ENCODE measurements around the gene SMDT1.

SMDT1 gene

DNA sequence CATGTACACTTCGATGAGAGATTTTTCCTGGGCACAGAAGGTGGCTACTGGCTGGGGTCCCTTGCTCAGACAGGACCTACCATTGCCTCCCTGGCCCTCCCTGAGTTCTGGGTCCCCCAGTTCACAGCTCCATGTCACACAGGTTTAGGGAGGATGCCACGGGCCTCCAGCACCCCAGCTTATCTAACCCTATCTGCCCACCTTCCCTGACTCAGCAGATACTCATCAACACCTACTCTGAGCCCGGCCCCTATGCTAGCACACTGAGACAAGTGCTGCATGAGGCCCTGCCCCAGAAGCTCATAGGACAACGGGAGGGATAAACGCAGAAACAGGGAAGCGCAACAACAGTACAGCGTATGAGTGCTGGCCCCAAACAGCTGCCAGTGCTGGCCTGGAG, 18.5 kb upstream of the SMDT1 start:
- ATAC-seq (ENCODE audit: low read depth), result no peak
- Histone ChIP-seq H3K4me1 (ENCODE audit: insufficient read depth, poor library complexity, severe bottlenecking) (no peaks in the 10 kb centered on the region), H3K4me3 (ENCODE audit: severe bottlenecking) (no peak overlapping the region), H3K36me3 (ENCODE audit: low read depth) (peaks cover 8% of the 10 kb centered on the region), H3K27me3 (ENCODE audit: insufficient read depth, poor library complexity, severe bottlenecking) (no peaks in the 10 kb centered on the region), H3K9me3 (ENCODE audit: severe bottlenecking) (peaks cover 13% of the 10 kb centered on the region), H3K27ac (ENCODE audit: poor library complexity, severe bottlenecking) (no peak overlapping the region)
- DNase-seq (ENCODE audit: low spot score), result no peak
- TF ChIP-seq, protein P1, sequence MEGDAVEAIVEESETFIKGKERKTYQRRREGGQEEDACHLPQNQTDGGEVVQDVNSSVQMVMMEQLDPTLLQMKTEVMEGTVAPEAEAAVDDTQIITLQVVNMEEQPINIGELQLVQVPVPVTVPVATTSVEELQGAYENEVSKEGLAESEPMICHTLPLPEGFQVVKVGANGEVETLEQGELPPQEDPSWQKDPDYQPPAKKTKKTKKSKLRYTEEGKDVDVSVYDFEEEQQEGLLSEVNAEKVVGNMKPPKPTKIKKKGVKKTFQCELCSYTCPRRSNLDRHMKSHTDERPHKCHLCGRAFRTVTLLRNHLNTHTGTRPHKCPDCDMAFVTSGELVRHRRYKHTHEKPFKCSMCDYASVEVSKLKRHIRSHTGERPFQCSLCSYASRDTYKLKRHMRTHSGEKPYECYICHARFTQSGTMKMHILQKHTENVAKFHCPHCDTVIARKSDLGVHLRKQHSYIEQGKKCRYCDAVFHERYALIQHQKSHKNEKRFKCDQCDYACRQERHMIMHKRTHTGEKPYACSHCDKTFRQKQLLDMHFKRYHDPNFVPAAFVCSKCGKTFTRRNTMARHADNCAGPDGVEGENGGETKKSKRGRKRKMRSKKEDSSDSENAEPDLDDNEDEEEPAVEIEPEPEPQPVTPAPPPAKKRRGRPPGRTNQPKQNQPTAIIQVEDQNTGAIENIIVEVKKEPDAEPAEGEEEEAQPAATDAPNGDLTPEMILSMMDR (IDR thresholded peaks at IDR 0.05; ENCODE audit: poor library complexity, severe bottlenecking), result no peak

DNA sequence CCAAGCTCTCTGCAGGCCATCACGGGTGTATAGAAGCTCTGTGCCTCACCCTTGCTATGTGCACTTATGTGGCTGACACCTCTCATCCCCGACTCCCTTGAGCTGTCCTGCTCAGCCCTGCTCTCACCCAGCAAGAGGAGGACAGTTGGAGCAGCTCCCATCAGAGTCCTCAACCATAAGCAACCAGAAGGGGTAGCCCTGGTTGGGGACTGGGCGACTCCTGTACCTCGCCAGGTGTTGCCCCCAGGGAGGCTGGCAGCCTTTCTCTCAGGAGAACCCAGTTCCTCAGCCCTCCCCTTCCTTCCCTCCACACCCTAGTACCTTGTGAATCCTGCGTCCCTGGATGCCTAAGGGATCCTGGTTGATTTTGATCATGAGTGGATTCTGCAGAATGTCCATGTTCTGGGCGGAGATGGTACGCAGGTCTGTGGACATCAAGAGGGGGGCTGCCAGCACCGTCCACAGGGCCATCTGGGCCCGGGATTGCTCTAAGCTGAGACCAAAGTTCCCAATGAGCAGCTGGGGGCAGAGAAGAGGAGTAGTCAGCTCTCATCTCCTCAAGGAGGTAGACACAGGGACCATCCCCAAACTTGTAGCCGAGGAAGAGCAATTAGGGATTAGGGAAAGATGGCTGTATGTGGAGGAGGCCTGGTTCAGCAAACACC, 16.9 kb upstream of the SMDT1 start:
- no peak for DNase-seq (ENCODE audit: low spot score)
- Histone ChIP-seq H3K9me3 (ENCODE audit: severe bottlenecking) (no peaks in the 10 kb centered on the region), H3K36me3 (ENCODE audit: low read depth) (peaks cover 11% of the 10 kb centered on the region), H3K27me3 (ENCODE audit: insufficient read depth, poor library complexity, severe bottlenecking) (no peaks in the 10 kb centered on the region), H3K27ac (ENCODE audit: poor library complexity, severe bottlenecking) (no peak overlapping the region), H3K4me3 (ENCODE audit: severe bottlenecking) (no peak overlapping the region), H3K4me1 (ENCODE audit: insufficient read depth, poor library complexity, severe bottlenecking) (no peaks in the 10 kb centered on the region)
- ATAC-seq (ENCODE audit: low read depth), result no peak
- TF ChIP-seq, protein P1 (IDR thresholded peaks at IDR 0.05; ENCODE audit: poor library complexity, severe bottlenecking), result no peak

DNA sequence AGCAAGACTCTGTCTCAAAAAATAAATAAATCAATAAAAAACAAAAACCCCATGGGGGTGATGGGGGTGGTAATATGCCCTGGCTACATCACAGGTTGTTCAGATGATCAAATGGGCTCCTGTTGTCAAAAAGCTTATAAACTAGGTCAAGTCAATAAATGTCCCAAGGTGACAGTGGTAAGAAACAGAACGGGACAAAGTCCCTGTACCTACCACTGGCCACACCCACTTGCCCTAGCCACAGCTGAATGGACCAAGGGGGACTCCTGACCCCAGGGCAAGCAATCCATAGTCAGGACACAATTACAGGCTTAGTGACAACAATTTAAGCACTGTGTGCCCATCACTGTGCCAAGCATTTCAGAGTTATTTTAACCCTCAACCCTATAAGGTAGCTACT, 14.9 kb upstream of the SMDT1 start:
- TF ChIP-seq, protein P1 (IDR thresholded peaks at IDR 0.05; ENCODE audit: poor library complexity, severe bottlenecking), result no peak
- DNase-seq (ENCODE audit: low spot score) (no peak), ATAC-seq (ENCODE audit: low read depth) (no peak)
- Histone ChIP-seq H3K27ac (ENCODE audit: poor library complexity, severe bottlenecking) (no peak overlapping the region), H3K36me3 (ENCODE audit: low read depth) (peaks cover 11% of the 10 kb centered on the region), H3K27me3 (ENCODE audit: insufficient read depth, poor library complexity, severe bottlenecking) (no peaks in the 10 kb centered on the region), H3K4me3 (ENCODE audit: severe bottlenecking) (no peak overlapping the region), H3K9me3 (ENCODE audit: severe bottlenecking) (no peaks in the 10 kb centered on the region), H3K4me1 (ENCODE audit: insufficient read depth, poor library complexity, severe bottlenecking) (no peaks in the 10 kb centered on the region)

DNA sequence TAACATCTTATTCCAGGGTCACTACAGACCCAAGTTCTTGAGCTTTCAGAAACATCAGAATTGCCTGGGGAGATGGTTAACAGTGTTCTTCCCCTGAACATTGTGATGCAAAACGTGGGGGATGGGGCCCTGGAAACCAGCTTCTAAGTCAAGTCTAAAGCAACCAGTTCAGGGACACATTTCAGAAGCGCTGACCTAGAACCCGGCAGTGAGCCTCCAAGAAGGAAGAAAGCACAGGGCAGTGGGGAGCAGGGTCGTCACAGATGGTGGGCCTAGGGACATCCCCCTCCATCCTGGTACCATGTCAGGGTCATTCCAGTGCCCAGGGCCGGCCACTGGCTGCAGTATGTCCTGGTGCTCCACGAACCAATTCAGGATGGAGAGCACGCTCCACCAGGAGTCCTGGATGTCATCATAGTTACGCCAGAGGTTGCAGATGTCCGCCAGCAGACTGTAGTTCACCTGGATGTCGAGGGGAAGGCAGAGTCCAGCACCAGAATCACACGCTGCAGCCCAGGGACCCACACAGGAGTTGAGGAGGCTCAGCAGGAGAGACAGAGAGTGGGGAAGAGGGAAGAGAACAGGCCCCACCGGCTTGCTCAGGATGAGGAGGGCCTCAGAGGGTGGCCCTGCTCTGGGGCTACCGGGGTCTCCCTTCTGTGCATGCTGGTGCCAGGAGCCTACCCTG, 13.9 kb upstream of the SMDT1 start:
- Histone ChIP-seq H3K27me3 (ENCODE audit: insufficient read depth, poor library complexity, severe bottlenecking) (no peaks in the 10 kb centered on the region), H3K36me3 (ENCODE audit: low read depth) (peaks cover 11% of the 10 kb centered on the region), H3K4me1 (ENCODE audit: insufficient read depth, poor library complexity, severe bottlenecking) (no peaks in the 10 kb centered on the region), H3K9me3 (ENCODE audit: severe bottlenecking) (no peaks in the 10 kb centered on the region), H3K27ac (ENCODE audit: poor library complexity, severe bottlenecking) (no peak overlapping the region), H3K4me3 (ENCODE audit: severe bottlenecking) (no peak overlapping the region)
- TF ChIP-seq, protein P1 (IDR thresholded peaks at IDR 0.05; ENCODE audit: poor library complexity, severe bottlenecking), result no peak
- ATAC-seq (ENCODE audit: low read depth), result no peak
- DNase-seq (ENCODE audit: low spot score), result no peak
